HG03095 (cell line): Measurements from ENCODE around the gene VSX1.

ENCODE experiments used
- ATAC-seq: cut with Tn5 transposase; IDR thresholded peaks from one replicate; pipeline ENCODE4 v1.9.1; 2021; ENCODE audit warnings: moderate library complexity; ENCODE audit not compliant: unreplicated experiment

VSX1 gene

GRCh38 chr20:25081730-25082497, at the start of gene VSX1:
Gene VSX1, minus strand, starts transcription at chr20:25082141. Its CDS starts 45 bp downstream, at chr20:25082096.
- ATAC-seq: no peak

GRCh38 chr20:25129908-25130307, 48.0 kb upstream of the VSX1 start:
- no peak for ATAC-seq

DNA sequence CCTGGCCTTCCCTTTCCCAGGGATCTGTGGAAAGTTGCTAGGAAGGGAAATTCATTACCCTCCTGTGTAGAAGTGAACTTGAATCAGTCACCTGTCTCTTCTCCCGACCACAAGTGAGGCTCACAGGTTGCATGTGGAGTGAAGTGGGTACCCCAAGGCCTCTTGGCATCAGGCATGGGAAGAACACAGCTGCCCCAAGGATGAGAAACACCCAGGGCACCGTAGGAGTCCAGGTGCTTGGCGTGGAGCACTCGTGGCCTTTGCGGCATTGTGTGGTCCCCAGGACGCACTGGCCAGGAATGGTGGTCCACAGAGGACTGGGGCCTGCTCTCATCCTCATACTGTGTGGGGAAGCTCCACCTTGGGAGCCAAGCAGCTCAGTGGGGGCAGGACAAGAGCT, 47.5 kb upstream of the VSX1 start:
- ATAC-seq: no peak

DNA sequence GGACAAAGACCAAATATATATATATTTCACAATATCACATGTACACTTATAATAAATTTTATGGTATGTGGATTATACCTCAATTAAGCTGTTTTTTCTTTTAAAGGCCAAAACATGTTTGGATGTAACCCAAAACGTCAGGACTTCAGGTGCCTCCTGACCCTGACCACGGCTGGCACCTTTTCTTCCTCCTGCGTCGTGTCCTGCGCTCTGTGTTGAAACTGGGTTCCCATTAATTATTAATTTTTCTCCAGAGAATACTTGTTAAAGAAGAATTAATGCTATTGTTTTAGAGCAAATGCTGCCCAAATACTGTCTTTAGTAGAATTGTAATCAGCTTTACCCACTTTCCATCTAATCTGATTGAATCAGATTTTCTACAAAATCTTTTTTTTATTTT, 46.7 kb upstream of the VSX1 start:
- ATAC-seq: no peak

GRCh38 chr20:25127761-25128537, 46.0 kb upstream of the VSX1 start:
- ATAC-seq: no peak

GRCh38 chr20:25126204-25127029, 44.5 kb upstream of the VSX1 start:
- ATAC-seq: no peak

DNA sequence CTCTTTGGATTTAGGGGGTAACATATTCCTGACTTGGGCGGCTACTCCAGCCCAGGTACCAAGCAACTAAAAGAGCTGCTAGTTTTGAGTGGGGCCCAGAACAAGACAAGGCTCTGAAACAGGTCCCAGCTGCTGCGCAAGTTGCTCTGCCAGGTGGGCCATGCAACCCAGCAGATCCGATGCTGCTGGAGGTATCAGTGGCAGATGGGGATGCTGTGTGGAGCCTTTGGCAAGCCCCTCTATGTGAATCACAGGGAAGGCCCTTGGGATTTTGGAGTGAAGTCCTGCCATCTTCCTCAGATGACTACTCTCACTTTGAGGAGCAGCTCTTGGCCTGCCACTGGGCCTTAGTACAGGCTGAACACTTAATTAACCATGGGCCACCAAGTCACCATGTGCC, 43.7 kb upstream of the VSX1 start:
- no peak for ATAC-seq

DNA sequence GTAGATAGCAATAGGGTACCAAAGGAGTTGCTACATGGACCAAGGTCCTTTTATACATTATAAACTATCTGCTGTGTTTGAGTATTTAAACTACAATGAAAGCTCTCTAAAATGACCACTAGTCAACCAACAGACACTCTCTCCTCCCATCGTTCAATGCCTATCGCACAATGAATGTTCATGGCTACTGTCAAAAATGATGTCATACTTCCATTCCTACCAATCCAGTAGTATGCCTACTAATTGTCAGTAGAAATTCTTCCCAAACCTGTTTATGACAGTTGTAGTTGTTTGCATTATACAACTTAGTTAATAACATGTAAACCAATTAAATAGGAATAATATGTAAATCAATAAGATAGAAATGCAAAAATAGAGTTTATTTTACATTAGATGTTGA, 39.0 kb upstream of the VSX1 start:
- ATAC-seq: no peak

DNA sequence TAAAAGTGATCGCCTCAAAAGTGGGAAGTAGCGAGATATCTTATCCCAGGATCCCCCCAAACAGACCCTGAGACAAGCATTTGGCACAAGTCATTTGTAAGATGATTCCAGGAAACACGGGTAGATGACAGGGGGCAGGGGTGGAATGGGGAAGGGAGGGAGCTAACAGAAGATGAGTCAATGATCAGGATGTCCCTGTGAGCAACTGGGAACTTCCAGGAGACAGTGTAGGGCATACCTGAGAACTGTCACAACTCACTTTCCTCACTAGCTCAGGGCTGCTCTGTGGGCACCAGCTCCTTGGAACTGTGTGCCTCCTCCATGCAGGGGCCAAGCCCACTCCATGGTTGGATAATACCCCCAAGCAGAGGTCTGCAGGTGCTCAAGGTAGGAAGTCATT, 38.5 kb upstream of the VSX1 start:
- ATAC-seq: no peak

DNA sequence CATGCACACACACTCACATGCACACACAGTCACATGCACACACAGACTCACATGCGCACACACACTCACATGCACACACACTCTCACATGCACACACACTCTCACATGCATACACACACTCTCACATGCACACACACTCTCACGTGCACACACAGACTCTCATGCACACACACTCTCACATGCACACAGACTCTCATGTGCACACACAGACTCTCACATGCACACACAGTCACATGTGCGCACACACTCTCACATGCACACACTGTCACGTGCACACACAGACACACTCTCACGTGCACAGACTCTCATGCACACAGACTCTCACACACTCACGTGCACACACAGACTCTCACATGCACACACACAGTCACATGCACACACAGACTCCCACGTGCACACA, 36.6 kb upstream of the VSX1 start:
- ATAC-seq: no peak

- ATAC-seq: no peak
Observed at GRCh38 chr20:25117990-25118389, 36.0 kb upstream of the VSX1 start.

GRCh38 chr20:25116739-25117458, 35.0 kb upstream of the VSX1 start:
- no peak for ATAC-seq

- ATAC-seq: no peak
Observed at GRCh38 chr20:25103526-25103925, 21.6 kb upstream of the VSX1 start.

- no peak for ATAC-seq
Observed at GRCh38 chr20:25100914-25101313, 19.0 kb upstream of the VSX1 start.

GRCh38 chr20:25099601-25100140, 17.7 kb upstream of the VSX1 start:
- ATAC-seq: no peak

DNA sequence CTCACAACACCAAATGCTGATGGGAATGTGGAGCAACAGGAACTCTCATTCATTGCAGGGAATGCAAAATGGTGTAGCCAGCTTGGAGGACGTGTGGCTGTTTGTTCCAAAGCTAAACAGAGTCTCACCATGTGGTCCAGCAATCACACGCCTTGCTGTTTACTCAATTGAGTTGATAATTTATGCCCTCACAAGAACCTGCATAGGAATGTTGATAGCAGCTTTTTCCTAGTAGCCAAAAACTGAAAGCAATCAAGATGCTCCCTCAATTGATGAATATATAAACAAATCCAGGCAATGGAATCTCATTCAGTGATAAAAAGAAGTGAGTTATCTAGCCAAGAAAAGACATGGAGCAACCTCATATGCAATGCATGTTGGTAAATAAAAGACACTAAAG, 15.6 kb upstream of the VSX1 start:
- ATAC-seq: no peak

GRCh38 chr20:25090492-25091429, 8.8 kb upstream of the VSX1 start:
- ATAC-seq: no peak

DNA sequence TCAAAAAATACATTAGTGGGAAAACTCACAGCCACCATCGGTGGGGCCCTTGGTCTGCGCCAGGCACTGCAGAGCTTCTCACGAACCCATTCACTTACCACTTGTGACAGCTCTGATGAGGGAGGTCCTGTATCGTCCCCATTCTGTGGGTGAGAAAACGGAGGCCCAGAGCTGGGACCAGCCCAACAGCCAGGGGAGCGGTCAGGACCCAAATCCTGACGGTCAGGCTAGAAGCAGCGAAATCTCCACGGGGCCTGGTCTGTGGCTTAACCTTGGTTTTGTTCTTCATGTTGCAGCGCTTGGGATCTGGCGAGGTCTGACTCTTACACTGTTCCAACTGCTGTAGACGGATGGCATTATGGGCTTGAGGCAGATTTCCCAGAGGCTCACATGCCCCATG, 7.7 kb upstream of the VSX1 start:
- no peak for ATAC-seq

DNA sequence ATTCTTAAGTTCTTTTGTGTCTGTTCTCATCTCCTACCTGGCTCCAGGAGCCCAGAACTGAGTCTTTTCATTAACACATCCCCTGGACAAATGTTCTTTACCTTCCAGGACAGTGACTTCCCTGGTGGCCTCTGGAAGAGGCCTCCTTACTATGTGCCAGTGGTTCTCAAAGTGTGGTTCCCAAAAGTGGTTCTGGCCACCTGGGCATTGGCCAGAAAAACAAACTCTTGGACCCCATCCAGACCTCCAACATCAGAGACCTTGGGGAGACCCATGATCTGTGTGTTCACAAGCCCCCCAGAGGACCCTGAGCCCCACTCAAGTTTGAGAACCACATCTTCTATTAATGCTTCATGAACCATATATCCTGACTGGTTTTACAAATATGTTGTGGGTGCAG, 7.2 kb upstream of the VSX1 start:
- ATAC-seq: no peak

DNA sequence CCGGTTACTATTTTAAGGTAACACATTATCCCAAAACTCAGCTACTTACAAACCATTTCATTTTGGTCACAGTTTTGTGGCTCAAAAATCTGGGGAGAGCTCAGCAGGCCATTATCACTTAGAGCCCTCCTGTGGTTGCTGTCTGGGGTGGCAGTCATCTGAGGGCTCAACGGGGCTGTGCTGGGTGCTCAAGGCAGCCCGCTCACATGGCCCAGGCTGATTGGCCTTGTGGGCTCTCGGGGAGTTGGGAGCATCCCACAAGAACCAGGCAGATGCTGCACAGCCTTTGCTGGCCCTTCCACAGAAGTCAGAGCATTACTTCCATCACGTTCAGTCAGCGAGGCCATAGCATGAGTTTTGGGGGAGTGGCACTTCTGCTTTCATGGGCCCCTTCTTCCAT, 6.3 kb upstream of the VSX1 start:
- no peak for ATAC-seq
